Breast epithelium (tissue), 4 donors: ENCODE measurements around the gene FGF9. TPM values are rescaled to one million over a fixed set of nuclear protein-coding genes. Genes with fewer than 3 reads are reported as not detected.

ENCODE experiments used
- DNase-seq, 2 donors: peaks; one replicate each; pipeline ENCODE4 v3.0.0-alpha.2; 2019; ENCODE audit warnings: low spot score in 2 of 2
- H3K27ac ChIP-seq, 2 donors: fragments of 200-600 bp; sonication (generic) in 1 of 2; one replicate each; pipeline ENCODE4 v1.5.1; 2016 to 2019; ENCODE audit warnings: mild to moderate bottlenecking in 1 of 2
- H3K27me3 ChIP-seq, 2 donors: fragments of 200-600 bp; sonication (generic) in 1 of 2; one replicate each; pipeline versions ENCODE4 v1.5.1 to v1.6.0; 2017 to 2019; ENCODE audit warnings: control low read depth in 1 of 2, mild to moderate bottlenecking in 1 of 2
- H3K36me3 ChIP-seq: fragments of 200-600 bp; one replicate; pipeline ENCODE4 v1.5.1; 2019
- H3K4me1 ChIP-seq, 2 donors: fragments of 200-600 bp; sonication (generic); one replicate each; pipeline ENCODE4 v1.5.1; 2016 to 2019; ENCODE audit warnings: control low read depth in 1 of 2
- H3K4me3 ChIP-seq, 3 donors: fragments of 200-600 bp; sonication (generic); 1 replicate in 2 of 3; 2 replicates in 1 of 3; pipeline ENCODE4 v1.5.1; 2016 to 2019; ENCODE audit warnings: mild to moderate bottlenecking in 3 of 3, moderate library complexity in 2 of 3
- H3K9me3 ChIP-seq, 2 donors: fragments of 200-600 bp; sonication (generic) in 1 of 2; one replicate each; pipeline ENCODE4 v1.5.1; 2016 to 2019; ENCODE audit warnings: control low read depth in 1 of 2
- POLR2A ChIP-seq: fragments of 450-650 bp; IDR thresholded peaks from one replicate; pipeline ENCODE4 v1.6.1; 2016; ENCODE audit warnings: antibody characterized with exemption, mild to moderate bottlenecking, moderate library complexity
- POLR2AphosphoS5 ChIP-seq, 3 donors: sonication (generic); formaldehyde crosslinking; IDR thresholded peaks; one replicate each; pipeline ENCODE4 v1.6.1; 2017; ENCODE audit warnings: antibody characterized with exemption in 3 of 3
- intact Hi-C: fragments of 100-400 bp; cut with DNase I; formaldehyde crosslinking; loops from one replicate; pipeline ENCODE4 v1.15.1; 2023; ENCODE audit warnings: low total_unique reads
- total RNA-seq, 3 donors: library from RNA; depleted of rRNA; stranded (reverse); fragments of >200 nt; gene quantifications; one replicate each; pipeline ENCODE4 v1.1.0, GENCODE V29; 2016
- TF ChIP-seq, protein P1 (sequence below), 3 donors: fragments of 450-650 bp; IDR thresholded peaks; one replicate each; pipeline ENCODE4 v1.5.1; 2016 to 2017; ENCODE audit warnings: antibody characterized with exemption in 3 of 3, mild to moderate bottlenecking in 3 of 3, moderate library complexity in 3 of 3

Gene FGF9
- total RNA-seq, 3 donors from 2014 or later = 0.32 to 1.2 TPM; not detected in 1

DNA sequence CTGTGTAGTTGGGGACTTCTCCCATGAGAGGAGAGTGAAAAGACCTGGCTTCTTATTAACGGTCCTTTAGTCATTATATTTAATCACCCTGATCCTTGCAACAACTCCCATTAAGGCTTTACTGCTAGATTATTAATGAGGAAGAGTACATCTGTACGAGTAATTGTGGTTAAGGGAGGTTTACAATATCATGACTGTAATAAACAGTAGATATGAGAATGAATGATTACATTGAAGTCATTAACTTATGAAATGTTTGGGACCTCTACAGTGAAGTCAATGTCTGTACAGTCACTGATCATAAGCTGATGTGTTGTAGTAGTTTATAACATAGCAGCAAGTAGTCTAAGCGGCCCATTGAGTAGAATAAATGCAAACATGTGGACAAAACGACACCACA is 24.7 kb downstream of the FGF9 start:
- Histone ChIP-seq H3K4me3 (no peak overlapping the region), H3K27me3 (no peaks in the 10 kb centered on the region), H3K36me3 (no peaks in the 10 kb centered on the region), H3K9me3 (no peaks in the 10 kb centered on the region), H3K4me1 (no peaks in the 10 kb centered on the region), H3K27ac (no peak overlapping the region)
- intact Hi-C loops = loop anchor here (5.0 kb wide), 1 partner anchor 692 kb away; no protein-coding TSS in a partner anchor
- DNase-seq = no peak
- TF ChIP-seq POLR2AphosphoS5 (IDR thresholded peaks at IDR 0.05) = no peak
- no peak for TF ChIP-seq POLR2A
- TF ChIP-seq, protein P1, sequence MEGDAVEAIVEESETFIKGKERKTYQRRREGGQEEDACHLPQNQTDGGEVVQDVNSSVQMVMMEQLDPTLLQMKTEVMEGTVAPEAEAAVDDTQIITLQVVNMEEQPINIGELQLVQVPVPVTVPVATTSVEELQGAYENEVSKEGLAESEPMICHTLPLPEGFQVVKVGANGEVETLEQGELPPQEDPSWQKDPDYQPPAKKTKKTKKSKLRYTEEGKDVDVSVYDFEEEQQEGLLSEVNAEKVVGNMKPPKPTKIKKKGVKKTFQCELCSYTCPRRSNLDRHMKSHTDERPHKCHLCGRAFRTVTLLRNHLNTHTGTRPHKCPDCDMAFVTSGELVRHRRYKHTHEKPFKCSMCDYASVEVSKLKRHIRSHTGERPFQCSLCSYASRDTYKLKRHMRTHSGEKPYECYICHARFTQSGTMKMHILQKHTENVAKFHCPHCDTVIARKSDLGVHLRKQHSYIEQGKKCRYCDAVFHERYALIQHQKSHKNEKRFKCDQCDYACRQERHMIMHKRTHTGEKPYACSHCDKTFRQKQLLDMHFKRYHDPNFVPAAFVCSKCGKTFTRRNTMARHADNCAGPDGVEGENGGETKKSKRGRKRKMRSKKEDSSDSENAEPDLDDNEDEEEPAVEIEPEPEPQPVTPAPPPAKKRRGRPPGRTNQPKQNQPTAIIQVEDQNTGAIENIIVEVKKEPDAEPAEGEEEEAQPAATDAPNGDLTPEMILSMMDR (IDR thresholded peaks at IDR 0.05) = no peak

DNA sequence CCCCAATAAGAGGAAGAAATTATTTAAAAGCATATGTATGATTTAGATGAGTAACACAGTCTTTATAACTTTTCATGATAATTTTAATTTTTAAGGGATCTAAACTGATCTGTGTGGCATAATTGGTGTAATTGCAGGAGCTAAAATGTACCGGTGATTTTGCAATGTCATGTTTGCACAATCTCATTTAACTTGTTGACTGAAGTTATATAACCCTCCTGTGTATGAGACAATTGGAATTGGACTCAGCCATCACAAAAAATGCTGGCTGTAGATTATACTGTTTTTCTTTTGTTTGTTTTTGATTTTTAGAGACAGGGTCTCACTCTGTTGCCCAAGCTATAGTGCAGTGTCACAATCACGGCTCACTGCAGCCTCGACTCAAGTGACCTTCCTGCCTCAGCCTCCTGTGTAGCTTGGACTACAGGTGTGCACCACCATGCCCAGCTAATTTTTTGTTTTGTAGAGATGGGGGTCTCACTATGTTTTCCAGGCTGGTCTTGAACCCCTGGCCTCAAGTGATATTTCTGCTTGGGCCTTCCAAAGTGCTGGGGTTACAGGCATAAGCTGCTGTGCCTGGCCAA is 26.1 kb downstream of the FGF9 start:
- intact Hi-C loops = loop anchor here (5.0 kb wide), 1 partner anchor 690 kb away; no protein-coding TSS in a partner anchor
- H3K27me3 ChIP-seq = no peaks in the 10 kb centered on the region
- H3K36me3 ChIP-seq = no peaks in the 10 kb centered on the region
- DNase-seq = no peak
- TF ChIP-seq, protein P1 (IDR thresholded peaks at IDR 0.05) = no peak
- no peak for TF ChIP-seq POLR2AphosphoS5 (IDR thresholded peaks at IDR 0.05)
- no peak for TF ChIP-seq POLR2A
- H3K27ac ChIP-seq = no peak overlapping the region
- no peaks in the 10 kb centered on the region for H3K9me3 ChIP-seq
- no peaks in the 10 kb centered on the region for H3K4me1 ChIP-seq
- no peak overlapping the region for H3K4me3 ChIP-seq

DNA sequence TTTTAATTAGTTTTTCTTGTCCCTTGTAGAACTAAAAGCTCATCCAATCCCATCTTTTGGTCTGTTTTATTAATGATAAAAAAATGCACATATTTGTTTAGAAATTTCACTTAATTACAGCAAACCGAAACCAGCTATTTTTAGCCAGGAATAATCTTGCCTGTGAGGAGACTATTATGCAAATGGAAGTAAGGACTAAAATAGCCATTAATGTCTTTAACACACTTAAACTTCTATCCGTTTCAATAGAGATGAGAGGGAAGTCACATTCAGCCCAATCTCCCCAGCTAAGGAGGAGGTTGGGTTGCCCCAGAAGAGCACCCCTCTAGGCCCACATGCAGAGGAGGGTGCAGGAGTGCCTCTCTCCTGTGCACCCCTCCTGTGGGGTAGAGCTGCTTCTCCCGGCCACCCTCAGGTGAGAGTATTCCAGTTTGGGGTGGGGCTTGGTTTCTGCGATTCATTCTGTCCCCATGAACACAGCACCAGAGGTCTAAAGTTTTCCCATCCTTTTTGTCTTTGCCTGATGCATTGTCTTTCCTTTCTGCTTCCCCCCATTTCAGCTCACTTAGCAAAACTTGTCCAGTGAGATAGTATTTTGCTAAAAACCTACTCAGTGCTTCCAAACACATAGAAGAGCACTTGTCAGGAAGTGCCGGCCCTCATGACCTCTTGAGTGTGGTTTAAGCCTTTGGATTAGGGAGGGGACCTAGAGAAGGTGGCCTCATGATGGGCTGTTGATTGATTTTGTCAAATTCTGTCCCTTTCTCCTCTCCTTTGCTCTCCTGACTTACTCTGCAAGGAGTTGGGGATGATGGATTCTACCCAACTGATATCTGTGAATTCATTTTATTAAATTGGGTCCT is 28.2 kb downstream of the FGF9 start:
- Histone ChIP-seq H3K9me3 (no peaks in the 10 kb centered on the region), H3K27ac (no peak overlapping the region), H3K36me3 (no peaks in the 10 kb centered on the region), H3K4me3 (no peak overlapping the region), H3K4me1 (no peaks in the 10 kb centered on the region), H3K27me3 (no peaks in the 10 kb centered on the region)
- intact Hi-C loops = loop anchor here (5.0 kb wide), 1 partner anchor 688 kb away; no protein-coding TSS in a partner anchor
- no peak for DNase-seq
- TF ChIP-seq, protein P1 (IDR thresholded peaks at IDR 0.05) = no peak
- TF ChIP-seq POLR2AphosphoS5 (IDR thresholded peaks at IDR 0.05) (no peak), POLR2A (no peak)

DNA sequence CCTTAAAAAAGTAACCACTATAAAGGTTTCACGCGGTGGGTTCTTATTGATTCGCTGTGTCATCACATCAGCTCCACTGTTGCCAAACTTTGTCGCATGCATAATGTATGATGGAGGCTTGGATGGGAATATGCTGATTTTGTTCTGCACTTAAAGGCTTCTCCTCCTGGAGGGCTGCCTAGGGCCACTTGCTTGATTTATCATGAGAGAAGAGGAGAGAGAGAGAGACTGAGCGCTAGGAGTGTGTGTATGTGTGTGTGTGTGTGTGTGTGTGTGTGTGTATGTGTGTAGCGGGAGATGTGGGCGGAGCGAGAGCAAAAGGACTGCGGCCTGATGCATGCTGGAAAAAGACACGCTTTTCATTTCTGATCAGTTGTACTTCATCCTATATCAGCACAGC is 30.6 kb downstream of the FGF9 start:
- Histone ChIP-seq H3K4me1 (no peaks in the 10 kb centered on the region), H3K4me3 (no peak overlapping the region), H3K27ac (no peak overlapping the region), H3K9me3 (no peaks in the 10 kb centered on the region), H3K36me3 (no peaks in the 10 kb centered on the region), H3K27me3 (no peaks in the 10 kb centered on the region)
- DNase-seq = no peak
- no peak for TF ChIP-seq POLR2A
- TF ChIP-seq POLR2AphosphoS5 (IDR thresholded peaks at IDR 0.05) = no peak
- TF ChIP-seq, protein P1 (IDR thresholded peaks at IDR 0.05) = no peak
- intact Hi-C loops = no loop called here

DNA sequence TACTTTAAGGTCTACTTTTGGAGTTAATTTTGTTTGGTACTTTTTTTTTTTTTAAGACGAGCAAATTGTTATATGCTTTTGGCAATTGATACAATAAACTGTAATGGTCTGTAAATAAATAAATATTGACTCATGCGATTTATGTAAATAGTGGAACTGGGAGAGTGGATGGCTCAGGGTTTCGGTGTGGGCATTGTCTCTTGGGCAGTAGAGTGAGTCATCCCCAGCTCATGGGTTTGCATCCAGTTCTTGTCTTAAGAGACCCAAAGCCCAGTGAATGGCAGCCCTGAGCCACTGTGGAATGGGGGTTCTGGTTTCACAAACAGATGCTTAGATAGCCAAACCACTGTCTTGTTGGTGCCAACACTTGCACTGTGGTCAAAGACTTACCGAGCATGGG is 33.0 kb downstream of the FGF9 start:
- intact Hi-C loops = no loop called here
- H3K27ac ChIP-seq = no peak overlapping the region

More for the DNA sequence above, 33.0 kb downstream of the FGF9 start:
- Histone ChIP-seq H3K9me3 (no peaks in the 10 kb centered on the region), H3K4me1 (no peaks in the 10 kb centered on the region), H3K36me3 (no peaks in the 10 kb centered on the region), H3K27me3 (no peaks in the 10 kb centered on the region), H3K4me3 (no peak overlapping the region)
- TF ChIP-seq POLR2AphosphoS5 (IDR thresholded peaks at IDR 0.05) = no peak
- no peak for TF ChIP-seq POLR2A
- no peak for DNase-seq
